DMS53 treated with DMSO at 0.1 percent for 48 hours (cell line): ENCODE data around the gene C11orf52.

Experiments used
- DNase-seq: peaks from one replicate; lab custom pipeline; 2025; ENCODE audit not compliant: unreplicated experiment; lab: John Stamatoyannopoulos, UW

C11orf52 gene

GRCh38 chr11:111937844-111938243, 19.1 kb downstream of the C11orf52 start:
- no peak for DNase-seq

GRCh38 chr11:111938687-111939160, 20.0 kb downstream of the C11orf52 start:
- no peak for DNase-seq

GRCh38 chr11:111939836-111940604, 21.3 kb downstream of the C11orf52 start:
- no peak for DNase-seq

- no peak for DNase-seq
Observed at GRCh38 chr11:111941963-111942362, 23.2 kb downstream of the C11orf52 start.

GRCh38 chr11:111942829-111943228, 24.1 kb downstream of the C11orf52 start:
- no peak for DNase-seq

- DNase-seq: no peak
Observed at GRCh38 chr11:111944139-111944538, 25.4 kb downstream of the C11orf52 start.

- DNase-seq: no peak
Observed at GRCh38 chr11:111944651-111945051, 25.9 kb downstream of the C11orf52 start.

GRCh38 chr11:111945198-111945597, 26.5 kb downstream of the C11orf52 start:
- DNase-seq: no peak

- no peak for DNase-seq
Observed at GRCh38 chr11:111946499-111946898, 27.8 kb downstream of the C11orf52 start.

- DNase-seq: no peak
Observed at GRCh38 chr11:111947143-111947542, 28.4 kb downstream of the C11orf52 start.

- no peak for DNase-seq
Observed at GRCh38 chr11:111949519-111950426, 31.1 kb downstream of the C11orf52 start.

- DNase-seq: no peak
Observed at GRCh38 chr11:111951565-111951964, 32.9 kb downstream of the C11orf52 start.

- DNase-seq: no peak
Observed at GRCh38 chr11:111954154-111954553, 35.4 kb downstream of the C11orf52 start.

- no peak for DNase-seq
Observed at GRCh38 chr11:111957663-111958444, 39.1 kb downstream of the C11orf52 start.

- no peak for DNase-seq
Observed at GRCh38 chr11:111960916-111961315, 42.2 kb downstream of the C11orf52 start.

- DNase-seq: no peak
Observed at GRCh38 chr11:111961389-111962300, 42.9 kb downstream of the C11orf52 start.

- no peak for DNase-seq
Observed at GRCh38 chr11:111963931-111964340, 45.2 kb downstream of the C11orf52 start.

GRCh38 chr11:111966678-111967077, 48.0 kb downstream of the C11orf52 start:
- DNase-seq: no peak

- DNase-seq: no peak
Observed at GRCh38 chr11:111967649-111968048, 48.9 kb downstream of the C11orf52 start.

GRCh38 chr11:111969344-111969743, 50.6 kb downstream of the C11orf52 start:
- no peak for DNase-seq
